SW480 (cell line): Measurements from ENCODE around the gene DAB1.

Source experiments
- DNase-seq: peaks from one replicate; pipeline ENCODE4 v3.0.0-alpha.2; 2016; ENCODE audit warnings: low spot score

DAB1 gene

GRCh38 chr1:57072401-57073110, 351.3 kb downstream of the DAB1 start:
- DNase-seq = no peak

GRCh38 chr1:57067863-57068262, 356.0 kb downstream of the DAB1 start:
- DNase-seq = no peak

GRCh38 chr1:57066980-57067610, 356.8 kb downstream of the DAB1 start:
- DNase-seq = no peak

GRCh38 chr1:57065442-57065841, 358.4 kb downstream of the DAB1 start:
- DNase-seq = no peak

GRCh38 chr1:57064379-57065140, 359.3 kb downstream of the DAB1 start:
- no peak for DNase-seq

GRCh38 chr1:57063406-57064125, 360.3 kb downstream of the DAB1 start:
- DNase-seq = no peak

GRCh38 chr1:57061369-57061768, 362.5 kb downstream of the DAB1 start:
- peak; percentile 3 for DNase-seq

- no peak for DNase-seq
Observed at GRCh38 chr1:57060451-57060850, 363.4 kb downstream of the DAB1 start.

- no peak for DNase-seq
Observed at GRCh38 chr1:57058652-57059501, 365.0 kb downstream of the DAB1 start.

- no peak for DNase-seq
Observed at GRCh38 chr1:57048856-57049255, 375.0 kb downstream of the DAB1 start.

GRCh38 chr1:57046462-57046861, 377.4 kb downstream of the DAB1 start:
- DNase-seq = no peak

- DNase-seq = no peak
Observed at GRCh38 chr1:57041901-57042300, 382.0 kb downstream of the DAB1 start.

- no peak for DNase-seq
Observed at GRCh38 chr1:57040811-57041210, 383.0 kb downstream of the DAB1 start.

GRCh38 chr1:57036641-57037579, 386.9 kb downstream of the DAB1 start:
- no peak for DNase-seq

GRCh38 chr1:57034713-57035112, 389.1 kb downstream of the DAB1 start:
- DNase-seq = peak; percentile 70

GRCh38 chr1:57033222-57034001, 390.4 kb downstream of the DAB1 start:
- no peak for DNase-seq

- DNase-seq = no peak
Observed at GRCh38 chr1:57026624-57027354, 397.1 kb downstream of the DAB1 start.

GRCh38 chr1:57024855-57025254, 399.0 kb downstream of the DAB1 start:
- no peak for DNase-seq

- DNase-seq = no peak
Observed at GRCh38 chr1:57024428-57024827, 399.4 kb downstream of the DAB1 start.
